Ishikawa (cell line): ENCODE results near the gene KAT6B.

Experiments used
- CEBPB ChIP-seq: IDR thresholded peaks from 2 replicates; pipeline ENCODE4 v1.6.1; 2012
- CREB1 ChIP-seq: IDR thresholded peaks from 2 replicates; pipeline ENCODE4 v1.6.1; 2012; ENCODE audit warnings: low read depth
- EGR1 ChIP-seq: IDR thresholded peaks from 2 replicates; pipeline ENCODE4 v1.6.1; 2012
- EP300 ChIP-seq: IDR thresholded peaks from 2 replicates; pipeline ENCODE4 v1.6.1; 2012; ENCODE audit warnings: borderline replicate concordance
- FOXM1 ChIP-seq: IDR thresholded peaks from 2 replicates; pipeline ENCODE4 v1.6.1; 2012; ENCODE audit warnings: low read depth, borderline replicate concordance
- NFIC ChIP-seq: IDR thresholded peaks from 2 replicates; pipeline ENCODE4 v1.6.1; 2012
- RAD21 ChIP-seq: IDR thresholded peaks from 2 replicates; pipeline ENCODE4 v1.6.1; 2012; ENCODE audit warnings: low read depth
- TAF1 ChIP-seq: IDR thresholded peaks from 2 replicates; pipeline ENCODE4 v1.6.1; 2012; ENCODE audit warnings: low read depth, mild to moderate bottlenecking
- TCF12 ChIP-seq: IDR thresholded peaks from 2 replicates; pipeline ENCODE4 v1.6.1; 2012; ENCODE audit warnings: low read depth
- TEAD4 ChIP-seq: IDR thresholded peaks from 2 replicates; pipeline ENCODE4 v1.6.1; 2012
- YY1 ChIP-seq: IDR thresholded peaks from 2 replicates; pipeline ENCODE4 v1.6.1; 2012; ENCODE audit warnings: low read depth
- ZBTB7A ChIP-seq: IDR thresholded peaks from 2 replicates; pipeline ENCODE4 v1.6.1; 2012; ENCODE audit warnings: low read depth
- TF ChIP-seq, protein P1 (sequence below): IDR thresholded peaks from 2 replicates; pipeline ENCODE4 v1.6.1; 2012
- TF ChIP-seq, protein P2 (sequence below): IDR thresholded peaks from 2 replicates; pipeline ENCODE4 v1.6.1; 2012; ENCODE audit warnings: low read depth, mild to moderate bottlenecking
- TF ChIP-seq, protein P3 (sequence below): IDR thresholded peaks from 2 replicates; pipeline ENCODE4 v1.6.1; 2012

The KAT6B gene

DNA sequence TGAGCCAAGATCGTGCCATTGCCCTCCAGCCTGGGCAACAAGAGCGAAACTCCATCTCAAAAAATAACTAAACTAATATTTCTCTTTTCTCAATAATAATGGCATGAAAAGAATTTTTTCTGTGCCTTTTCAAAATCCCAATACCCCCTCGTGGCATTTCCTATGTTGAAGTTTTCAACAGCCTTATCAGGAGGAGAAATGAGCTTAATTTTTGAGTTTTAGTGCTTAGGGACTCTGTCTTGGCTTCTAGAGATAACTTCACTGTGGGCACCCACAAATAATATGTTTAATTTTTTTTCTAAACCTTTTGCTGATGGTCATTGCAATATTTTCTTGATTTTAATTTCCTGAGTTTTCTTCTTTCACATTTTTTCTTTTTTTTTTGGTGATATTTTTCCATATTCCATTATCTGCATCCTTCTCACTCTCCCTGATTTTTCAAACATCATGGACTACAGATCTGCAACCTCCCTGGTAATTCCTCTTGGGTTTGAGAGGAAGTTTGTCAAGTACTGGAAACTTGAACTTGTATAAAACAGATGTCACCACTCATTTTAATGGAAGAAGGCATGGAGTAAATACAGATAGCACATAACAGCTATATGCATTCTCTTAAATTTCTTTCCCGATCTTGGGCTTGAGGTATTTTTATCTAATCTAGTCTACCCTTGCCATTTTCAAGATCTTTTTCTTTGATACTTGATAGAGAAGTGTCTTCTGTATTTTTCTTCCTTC lies 84.0 kb downstream of the KAT6B start:
- TF ChIP-seq ZBTB7A (no peak), TCF12 (no peak), YY1 (no peak), CEBPB (no peak), EP300 (no peak), TEAD4 (no peak), CREB1 (no peak), NFIC (no peak), TAF1 (no peak), RAD21 (no peak), FOXM1 (no peak), EGR1 (no peak)
- TF ChIP-seq, protein P1, sequence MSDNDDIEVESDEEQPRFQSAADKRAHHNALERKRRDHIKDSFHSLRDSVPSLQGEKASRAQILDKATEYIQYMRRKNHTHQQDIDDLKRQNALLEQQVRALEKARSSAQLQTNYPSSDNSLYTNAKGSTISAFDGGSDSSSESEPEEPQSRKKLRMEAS = no peak
- TF ChIP-seq, protein P2, sequence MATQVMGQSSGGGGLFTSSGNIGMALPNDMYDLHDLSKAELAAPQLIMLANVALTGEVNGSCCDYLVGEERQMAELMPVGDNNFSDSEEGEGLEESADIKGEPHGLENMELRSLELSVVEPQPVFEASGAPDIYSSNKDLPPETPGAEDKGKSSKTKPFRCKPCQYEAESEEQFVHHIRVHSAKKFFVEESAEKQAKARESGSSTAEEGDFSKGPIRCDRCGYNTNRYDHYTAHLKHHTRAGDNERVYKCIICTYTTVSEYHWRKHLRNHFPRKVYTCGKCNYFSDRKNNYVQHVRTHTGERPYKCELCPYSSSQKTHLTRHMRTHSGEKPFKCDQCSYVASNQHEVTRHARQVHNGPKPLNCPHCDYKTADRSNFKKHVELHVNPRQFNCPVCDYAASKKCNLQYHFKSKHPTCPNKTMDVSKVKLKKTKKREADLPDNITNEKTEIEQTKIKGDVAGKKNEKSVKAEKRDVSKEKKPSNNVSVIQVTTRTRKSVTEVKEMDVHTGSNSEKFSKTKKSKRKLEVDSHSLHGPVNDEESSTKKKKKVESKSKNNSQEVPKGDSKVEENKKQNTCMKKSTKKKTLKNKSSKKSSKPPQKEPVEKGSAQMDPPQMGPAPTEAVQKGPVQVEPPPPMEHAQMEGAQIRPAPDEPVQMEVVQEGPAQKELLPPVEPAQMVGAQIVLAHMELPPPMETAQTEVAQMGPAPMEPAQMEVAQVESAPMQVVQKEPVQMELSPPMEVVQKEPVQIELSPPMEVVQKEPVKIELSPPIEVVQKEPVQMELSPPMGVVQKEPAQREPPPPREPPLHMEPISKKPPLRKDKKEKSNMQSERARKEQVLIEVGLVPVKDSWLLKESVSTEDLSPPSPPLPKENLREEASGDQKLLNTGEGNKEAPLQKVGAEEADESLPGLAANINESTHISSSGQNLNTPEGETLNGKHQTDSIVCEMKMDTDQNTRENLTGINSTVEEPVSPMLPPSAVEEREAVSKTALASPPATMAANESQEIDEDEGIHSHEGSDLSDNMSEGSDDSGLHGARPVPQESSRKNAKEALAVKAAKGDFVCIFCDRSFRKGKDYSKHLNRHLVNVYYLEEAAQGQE = no peak
- TF ChIP-seq, protein P3, sequence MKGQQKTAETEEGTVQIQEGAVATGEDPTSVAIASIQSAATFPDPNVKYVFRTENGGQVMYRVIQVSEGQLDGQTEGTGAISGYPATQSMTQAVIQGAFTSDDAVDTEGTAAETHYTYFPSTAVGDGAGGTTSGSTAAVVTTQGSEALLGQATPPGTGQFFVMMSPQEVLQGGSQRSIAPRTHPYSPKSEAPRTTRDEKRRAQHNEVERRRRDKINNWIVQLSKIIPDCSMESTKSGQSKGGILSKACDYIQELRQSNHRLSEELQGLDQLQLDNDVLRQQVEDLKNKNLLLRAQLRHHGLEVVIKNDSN = no peak

DNA sequence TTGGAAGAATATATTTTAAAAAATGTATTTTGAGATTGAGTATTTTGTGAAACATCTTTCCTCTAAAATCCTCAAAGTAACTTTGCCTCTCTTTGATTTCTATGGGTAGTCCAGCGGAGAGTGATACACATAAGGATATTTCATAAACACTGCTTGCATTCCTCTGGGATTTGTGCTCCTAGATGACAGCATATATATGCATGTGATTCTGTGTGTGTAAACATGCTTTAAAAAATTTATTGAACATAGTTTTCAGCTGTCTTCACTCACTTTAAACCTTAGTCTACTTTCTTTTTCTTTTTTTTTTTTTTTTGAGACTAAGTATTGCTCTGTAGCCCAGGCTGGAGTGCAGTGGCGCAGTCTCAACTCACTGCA lies 84.6 kb downstream of the KAT6B start:
- TF ChIP-seq TAF1 (no peak), EP300 (no peak), YY1 (no peak), TCF12 (no peak), CEBPB (no peak), FOXM1 (no peak)
- TF ChIP-seq, protein P1 = no peak

DNA sequence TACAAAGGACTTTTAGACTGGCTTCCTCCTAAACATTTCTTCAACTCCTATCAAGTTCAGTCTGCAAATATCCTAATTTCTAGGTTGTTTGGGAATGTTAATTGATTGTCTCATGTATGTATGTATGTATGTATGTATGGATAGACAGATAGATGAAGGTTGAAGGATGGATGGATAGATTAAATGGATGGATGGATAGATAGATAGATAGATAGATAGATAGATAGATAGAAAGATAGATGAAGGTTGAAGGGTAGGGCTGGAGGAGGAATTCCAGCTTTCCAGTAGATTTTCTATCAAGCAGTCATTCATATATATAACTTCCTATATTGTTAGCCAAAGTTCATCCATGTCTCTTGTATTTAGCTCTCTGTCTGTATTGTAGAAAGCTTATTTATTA lies 85.8 kb downstream of the KAT6B start:
- TF ChIP-seq ZBTB7A (no peak), FOXM1 (no peak), NFIC (no peak), TAF1 (no peak), CREB1 (no peak), YY1 (no peak), TEAD4 (no peak), RAD21 (no peak)
- TF ChIP-seq, protein P2 = no peak

DNA sequence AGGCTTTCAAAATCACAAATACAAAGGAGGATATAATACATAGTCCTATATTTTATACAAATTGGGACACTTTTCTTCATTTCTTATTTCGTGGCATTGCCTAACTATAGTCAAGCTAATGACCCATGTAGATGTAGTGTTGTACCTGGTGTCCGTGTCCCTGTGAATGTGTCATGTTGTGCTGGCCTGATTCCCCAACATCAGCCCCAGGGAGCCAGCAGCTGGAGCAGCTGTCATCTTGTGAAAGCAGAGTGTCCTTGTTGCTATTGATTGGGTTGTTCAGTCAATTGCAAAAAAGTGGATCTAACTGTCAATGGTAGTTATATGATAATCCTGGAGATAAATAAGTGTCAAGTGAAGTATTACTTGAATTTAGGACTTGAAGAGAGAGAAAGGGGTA lies 86.3 kb downstream of the KAT6B start:
- TF ChIP-seq TEAD4 (no peak), TAF1 (no peak), CREB1 (no peak), CEBPB (no peak), TCF12 (no peak), RAD21 (no peak), EGR1 (no peak), YY1 (no peak), FOXM1 (no peak), EP300 (no peak), NFIC (no peak)
- TF ChIP-seq, protein P3 = no peak
- TF ChIP-seq, protein P2 = no peak
- TF ChIP-seq, protein P1 = no peak
